Fibroblast of lung (primary cell): ENCODE data around the gene XBP1. TPM values are rescaled to one million over a fixed set of nuclear protein-coding genes. Genes with fewer than 3 reads are reported as not detected.

Source experiments
- DNase-seq, 2 donors: peaks; one replicate each; pipeline versions ENCODE4 v3.0.0 to v3.0.0-alpha.2; 2010; ENCODE audit warnings: low read depth in 2 of 2
- H2AFZ ChIP-seq: 2 replicates; pipeline ENCODE4 v1.5.1; 2012; ENCODE audit warnings: low read length, control low read depth, inconsistent platforms
- H3K27ac ChIP-seq: 2 replicates; pipeline ENCODE4 v1.5.1; 2011; ENCODE audit warnings: low read length, control low read depth; ENCODE audit not compliant: insufficient read depth
- H3K27me3 ChIP-seq: 2 replicates; pipeline ENCODE4 v1.5.1; 2011; ENCODE audit warnings: mild to moderate bottlenecking, low read length; ENCODE audit not compliant: control insufficient read depth, insufficient read depth
- H3K36me3 ChIP-seq: 2 replicates; pipeline ENCODE4 v1.5.1; 2011; ENCODE audit warnings: low read length; ENCODE audit not compliant: control insufficient read depth, insufficient read depth
- H3K4me1 ChIP-seq: 2 replicates; pipeline ENCODE4 v1.5.1; 2011; ENCODE audit warnings: low read length; ENCODE audit not compliant: control insufficient read depth, insufficient read depth; ENCODE audit errors: extremely low read depth
- H3K4me2 ChIP-seq: 2 replicates; pipeline ENCODE4 v1.5.1; 2011; ENCODE audit warnings: low read length, control low read depth; ENCODE audit not compliant: insufficient read depth; ENCODE audit errors: extremely low read depth
- H3K4me3 ChIP-seq, 4 experiments: fragments of 200-600 bp in 1 of 4; sonication (generic) in 1 of 4; replicated peaks in 1 of 4; 2 replicates each; pipeline ENCODE4 v1.5.1; 2011 to 2016; ENCODE audit warnings: low read length in 4 of 4, low read depth in 3 of 4, mild to moderate bottlenecking in 3 of 4, control low read depth in 2 of 4, inconsistent platforms in 1 of 4, mixed read lengths in 1 of 4; ENCODE audit not compliant: insufficient read depth in 1 of 4; ENCODE audit errors: control extremely low read depth in 1 of 4
- H3K79me2 ChIP-seq: 2 replicates; pipeline ENCODE4 v1.5.1; 2012; ENCODE audit warnings: mild to moderate bottlenecking, low read length, inconsistent platforms; ENCODE audit not compliant: control insufficient read depth, insufficient read depth
- H3K9ac ChIP-seq: 2 replicates; pipeline ENCODE4 v1.5.1; 2011; ENCODE audit warnings: mild to moderate bottlenecking, low read length, control low read depth; ENCODE audit not compliant: insufficient read depth
- H3K9me3 ChIP-seq: 2 replicates; pipeline ENCODE4 v1.5.1; 2012; ENCODE audit warnings: low read depth, low read length; ENCODE audit not compliant: control insufficient read depth, insufficient read depth
- H4K20me1 ChIP-seq: 2 replicates; pipeline ENCODE4 v1.5.1; 2011; ENCODE audit warnings: low read length; ENCODE audit not compliant: control insufficient read depth, insufficient read depth; ENCODE audit errors: extremely low read depth
- CTCF ChIP-seq, 2 donors: IDR thresholded peaks in 1 of 2; conservative IDR thresholded peaks in 1 of 2; 1 replicate in 1 of 2; 2 replicates in 1 of 2; pipeline ENCODE4 v1.5.1; 2011 to 2012; ENCODE audit warnings: low read length in 2 of 2, control low read depth in 1 of 2, inconsistent platforms in 1 of 2, low read depth in 1 of 2, mild to moderate bottlenecking in 1 of 2
- EZH2 ChIP-seq: IDR thresholded peaks from 2 replicates; pipeline ENCODE4 v1.5.1; 2012; ENCODE audit warnings: low read length, control low read depth, mild to moderate bottlenecking; ENCODE audit errors: missing control alignments
- polyA plus RNA-seq, 2 donors: library from polyadenylated mRNA; depleted of rRNA in 1 of 2; stranded (reverse) in 1 of 2; unstranded in 1 of 2; fragments of >200 nt; gene quantifications; 2 replicates each; pipeline ENCODE4 v1.2.1, GENCODE V29; 2011 to 2012; ENCODE audit warnings: missing spikeins in 1 of 2
- total RNA-seq: library from RNA; depleted of rRNA; stranded (reverse); fragments of >200 nt; gene quantifications from 2 replicates; pipeline ENCODE4 v1.2.1, GENCODE V29; 2014

Gene XBP1
- total and polyA plus RNA-seq, 2 donors (not counting 1 experiment from before 2014, with no cell fraction given): 144 to 241 TPM

DNA sequence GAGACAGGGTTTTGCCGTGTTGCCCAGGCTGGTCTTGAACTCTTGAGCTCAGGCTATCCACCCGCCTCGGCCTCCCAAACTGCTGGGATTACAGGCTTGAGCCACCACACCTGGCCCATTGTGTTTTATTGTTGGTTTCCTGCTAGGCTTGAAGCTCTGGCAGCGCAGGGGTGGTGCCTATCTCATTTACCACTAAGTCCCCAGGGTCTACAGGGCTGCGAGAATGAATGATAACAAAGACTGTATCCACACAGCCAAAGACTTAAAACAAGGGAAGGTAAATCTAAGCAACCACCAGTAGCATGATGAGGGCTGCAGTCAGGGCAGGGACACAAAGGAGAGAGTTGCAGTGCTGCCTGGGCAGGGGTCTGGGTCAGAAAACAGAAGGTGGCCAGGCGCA, 37.3 kb upstream of the XBP1 start:
- no peaks in the 10 kb centered on the region for H4K20me1 ChIP-seq
- H2AFZ ChIP-seq: no peak overlapping the region
- TF ChIP-seq EZH2 (no peak), CTCF (conservative IDR thresholded peaks at IDR 0.05 in 1 of 2, IDR thresholded peaks at IDR 0.05 in 1 of 2; ENCODE audit: low read depth in 1 of 2, low read length in 2 of 2) (no peak)
- no peaks in the 10 kb centered on the region for H3K4me1 ChIP-seq
- H3K79me2 ChIP-seq: no peaks in the 10 kb centered on the region
- H3K27ac ChIP-seq: no peak overlapping the region
- no peak overlapping the region for H3K4me2 ChIP-seq
- H3K27me3 ChIP-seq: no peaks in the 10 kb centered on the region
- DNase-seq: no peak
- H3K36me3 ChIP-seq: no peaks in the 10 kb centered on the region
- no peaks in the 10 kb centered on the region for H3K9me3 ChIP-seq
- no peak overlapping the region for H3K4me3 ChIP-seq
- no peak overlapping the region for H3K9ac ChIP-seq

- Histone ChIP-seq H3K27ac (no peak overlapping the region), H3K4me2 (no peak overlapping the region), H3K9ac (no peak overlapping the region), H3K4me1 (no peaks in the 10 kb centered on the region), H3K4me3 (no peak overlapping the region), H3K36me3 (no peaks in the 10 kb centered on the region), H2AFZ (no peak overlapping the region), H4K20me1 (no peaks in the 10 kb centered on the region), H3K9me3 (no peaks in the 10 kb centered on the region), H3K79me2 (no peaks in the 10 kb centered on the region), H3K27me3 (no peaks in the 10 kb centered on the region)
- DNase-seq: no peak
- TF ChIP-seq CTCF (conservative IDR thresholded peaks at IDR 0.05 in 1 of 2, IDR thresholded peaks at IDR 0.05 in 1 of 2; ENCODE audit: low read depth in 1 of 2, low read length in 2 of 2) (no peak), EZH2 (no peak)
Measured at GRCh38 chr22:28835630-28836189, 35.3 kb upstream of the XBP1 start.

GRCh38 chr22:28833276-28833923, 33.0 kb upstream of the XBP1 start:
- H3K9me3 ChIP-seq: no peaks in the 10 kb centered on the region
- TF ChIP-seq EZH2 (no peak), CTCF (conservative IDR thresholded peaks at IDR 0.05 in 1 of 2, IDR thresholded peaks at IDR 0.05 in 1 of 2; ENCODE audit: low read depth in 1 of 2, low read length in 2 of 2) (no peak)
- H3K79me2 ChIP-seq: no peaks in the 10 kb centered on the region
- DNase-seq: no peak
- H3K9ac ChIP-seq: no peak overlapping the region
- H3K4me1 ChIP-seq: no peaks in the 10 kb centered on the region
- H3K27me3 ChIP-seq: no peaks in the 10 kb centered on the region
- no peak overlapping the region for H3K4me3 ChIP-seq
- no peak overlapping the region for H3K4me2 ChIP-seq
- no peak overlapping the region for H3K27ac ChIP-seq
- no peak overlapping the region for H2AFZ ChIP-seq
- no peaks in the 10 kb centered on the region for H3K36me3 ChIP-seq
- H4K20me1 ChIP-seq: no peaks in the 10 kb centered on the region
